ENCODE results near the gene SLC2A1.

DNA sequence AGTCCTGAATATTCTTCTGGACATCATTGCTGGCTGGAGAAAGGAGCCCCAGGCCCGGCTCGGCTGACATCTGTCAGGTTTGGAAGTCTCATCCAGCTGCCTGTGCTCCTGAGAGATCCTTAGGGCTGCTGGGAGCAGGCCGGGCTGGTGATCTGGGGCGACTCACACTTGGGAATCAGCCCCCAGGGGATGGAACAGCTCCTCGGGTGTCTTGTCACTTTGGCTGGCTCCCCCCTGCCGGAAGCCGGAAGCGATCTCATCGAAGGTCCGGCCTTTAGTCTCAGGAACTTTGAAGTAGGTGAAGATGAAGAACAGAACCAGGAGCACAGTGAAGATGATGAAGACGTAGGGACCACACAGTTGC, 31.8 kb downstream of the SLC2A1 start:
- TF ChIP-seq, protein P1, sequence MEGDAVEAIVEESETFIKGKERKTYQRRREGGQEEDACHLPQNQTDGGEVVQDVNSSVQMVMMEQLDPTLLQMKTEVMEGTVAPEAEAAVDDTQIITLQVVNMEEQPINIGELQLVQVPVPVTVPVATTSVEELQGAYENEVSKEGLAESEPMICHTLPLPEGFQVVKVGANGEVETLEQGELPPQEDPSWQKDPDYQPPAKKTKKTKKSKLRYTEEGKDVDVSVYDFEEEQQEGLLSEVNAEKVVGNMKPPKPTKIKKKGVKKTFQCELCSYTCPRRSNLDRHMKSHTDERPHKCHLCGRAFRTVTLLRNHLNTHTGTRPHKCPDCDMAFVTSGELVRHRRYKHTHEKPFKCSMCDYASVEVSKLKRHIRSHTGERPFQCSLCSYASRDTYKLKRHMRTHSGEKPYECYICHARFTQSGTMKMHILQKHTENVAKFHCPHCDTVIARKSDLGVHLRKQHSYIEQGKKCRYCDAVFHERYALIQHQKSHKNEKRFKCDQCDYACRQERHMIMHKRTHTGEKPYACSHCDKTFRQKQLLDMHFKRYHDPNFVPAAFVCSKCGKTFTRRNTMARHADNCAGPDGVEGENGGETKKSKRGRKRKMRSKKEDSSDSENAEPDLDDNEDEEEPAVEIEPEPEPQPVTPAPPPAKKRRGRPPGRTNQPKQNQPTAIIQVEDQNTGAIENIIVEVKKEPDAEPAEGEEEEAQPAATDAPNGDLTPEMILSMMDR (IDR thresholded peaks at IDR 0.05), result no peak
- no peak for TF ChIP-seq POLR2A (IDR thresholded peaks at IDR 0.05)
